Fibroblast of skin of right quadriceps (primary cell): ENCODE results near the gene SURF2.
"Not testable (repeated sequence)": the region's sequence is repeated elsewhere in the genome, so short reads cannot be mapped to it uniquely, and the experiment has no call there.

Experiments used
- DNase-seq: peaks from one replicate; pipeline ENCODE4 v3.0.0-alpha.2; 2013

The SURF2 gene

GRCh38 chr9:133359399-133360175 lies 3.2 kb downstream of the SURF2 start:
- DNase-seq, result no peak

- DNase-seq, result no peak
Measured at GRCh38 chr9:133360400-133361393, 4.3 kb downstream of the SURF2 start.

GRCh38 chr9:133361507-133362092 lies 5.2 kb downstream of the SURF2 start:
- no peak for DNase-seq

- no peak for DNase-seq
Measured at GRCh38 chr9:133362359-133363044, 6.2 kb downstream of the SURF2 start.

GRCh38 chr9:133366435-133366834 lies 10.1 kb downstream of the SURF2 start:
- no peak for DNase-seq

GRCh38 chr9:133367221-133367620 lies 10.9 kb downstream of the SURF2 start:
- DNase-seq, result no peak

- no peak for DNase-seq
Measured at GRCh38 chr9:133367778-133368177, 11.4 kb downstream of the SURF2 start.

GRCh38 chr9:133368249-133368881 lies 12.0 kb downstream of the SURF2 start:
- no peak for DNase-seq

GRCh38 chr9:133369422-133369821 lies 13.1 kb downstream of the SURF2 start:
- no peak for DNase-seq

GRCh38 chr9:133369933-133370332 lies 13.6 kb downstream of the SURF2 start:
- no peak for DNase-seq

- DNase-seq, result no peak
Measured at GRCh38 chr9:133370685-133371084, 14.3 kb downstream of the SURF2 start.

- DNase-seq, result peak; percentile 22
Measured at GRCh38 chr9:133371261-133371711, 14.9 kb downstream of the SURF2 start.

GRCh38 chr9:133372144-133372543 lies 15.8 kb downstream of the SURF2 start:
- DNase-seq, result no peak

GRCh38 chr9:133374612-133375115 lies 18.3 kb downstream of the SURF2 start:
- peak; percentile 61 for DNase-seq

GRCh38 chr9:133375116-133375723 lies 18.9 kb downstream of the SURF2 start:
- peak; percentile 45 for DNase-seq

GRCh38 chr9:133375724-133376654 lies 19.6 kb downstream of the SURF2 start, which contains the start of the genes STKLD1 and SURF4:
Gene STKLD1 (plus strand): TSS chr9:133376366. CDS start chr9:133376474, 108 bp downstream.
Gene SURF4 (minus strand): TSS chr9:133376060. CDS start chr9:133375969, 91 bp downstream.
- DNase-seq, result peak; percentile 97

GRCh38 chr9:133377280-133377679 lies 20.9 kb downstream of the SURF2 start:
- not testable (repeated sequence) for DNase-seq

- peak; percentile 82 for DNase-seq
Measured at GRCh38 chr9:133377721-133378216, 21.4 kb downstream of the SURF2 start.

GRCh38 chr9:133378408-133378962 lies 22.1 kb downstream of the SURF2 start:
- no peak for DNase-seq
